ACC112 (cell line): ENCODE data around the gene PLXNB1.

ENCODE experiments used
- H2AFZ ChIP-seq: fragments of 200-600 bp; sonication (generic); one replicate; pipeline ENCODE4 v1.6.0; 2017; ENCODE audit warnings: antibody characterized with exemption, low read length; ENCODE audit not compliant: unreplicated experiment
- H3K27ac ChIP-seq: fragments of 200-600 bp; sonication (generic); 2 replicates; pipeline ENCODE4 v1.5.1; 2014; ENCODE audit warnings: low read depth, mild to moderate bottlenecking, antibody characterized with exemption, low read length, moderate library complexity
- H3K27me3 ChIP-seq: fragments of 200-600 bp; sonication (generic); 2 replicates; pipeline ENCODE4 v1.6.1; 2014; ENCODE audit warnings: mild to moderate bottlenecking, antibody characterized with exemption, low read length, moderate library complexity, mixed read lengths; ENCODE audit not compliant: insufficient read depth
- H3K36me3 ChIP-seq: fragments of 200-600 bp; sonication (generic); 2 replicates; pipeline ENCODE4 v1.6.1; 2016; ENCODE audit warnings: mild to moderate bottlenecking, antibody characterized with exemption, low read length, moderate library complexity, mixed read lengths; ENCODE audit not compliant: insufficient read depth
- H3K4me1 ChIP-seq: fragments of 200-600 bp; sonication (generic); one replicate; pipeline ENCODE4 v1.6.1; 2016; ENCODE audit warnings: low read length, mixed read lengths; ENCODE audit not compliant: insufficient read depth, unreplicated experiment, control insufficient read depth
- H3K4me3 ChIP-seq: fragments of 200-600 bp; sonication (generic); 2 replicates; pipeline ENCODE4 v1.5.1; 2014; ENCODE audit warnings: mild to moderate bottlenecking, low read depth, low read length
- H3K79me2 ChIP-seq: fragments of 200-600 bp; sonication (generic); one replicate; pipeline ENCODE4 v1.6.0; 2016; ENCODE audit warnings: low read length; ENCODE audit not compliant: control insufficient read depth, unreplicated experiment, insufficient read depth

The PLXNB1 gene

DNA sequence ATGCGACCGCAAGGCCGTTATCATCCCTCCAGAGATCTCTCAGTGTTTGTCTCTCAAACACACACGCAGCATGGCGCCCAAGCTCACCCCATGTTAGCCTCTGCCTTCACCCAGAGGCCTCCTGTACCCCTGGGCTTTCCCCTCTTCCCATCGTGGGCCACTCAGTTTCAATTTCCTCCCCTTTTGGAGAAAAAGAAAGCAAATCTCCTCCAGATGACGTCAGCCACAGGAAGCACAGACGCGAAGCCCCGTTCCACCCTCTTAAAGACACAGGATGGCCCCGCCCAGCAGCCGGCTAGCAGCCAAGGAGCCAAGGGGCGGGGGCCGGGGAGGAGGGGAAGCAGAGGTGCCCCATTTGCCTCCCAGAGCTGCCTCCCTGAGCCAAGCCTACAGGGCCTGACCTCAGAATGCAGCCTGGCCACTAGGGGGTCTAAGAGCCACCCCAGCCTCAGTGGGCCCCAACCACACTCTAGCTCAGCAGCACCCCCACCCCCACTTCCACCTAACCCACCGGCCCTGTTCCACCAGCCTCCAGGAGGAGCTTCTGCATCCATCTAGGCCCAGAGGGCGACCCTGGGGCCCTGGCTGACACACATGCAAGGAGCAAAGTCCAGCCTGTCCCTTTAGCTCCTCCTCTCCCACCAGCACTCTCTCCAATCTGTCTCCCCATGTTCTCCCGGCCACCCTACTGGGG, 43.2 kb upstream of the PLXNB1 start:
- Histone ChIP-seq H3K36me3 (no peaks in the 10 kb centered on the region), H3K27me3 (no peaks in the 10 kb centered on the region), H3K4me3 (peak overlapping the region; percentile 91), H3K4me1 (peaks cover 37% of the 10 kb centered on the region), H3K79me2 (peaks cover 48% of the 10 kb centered on the region), H3K27ac (peak overlapping the region; percentile 99), H2AFZ (peak overlapping the region; percentile 10)

DNA sequence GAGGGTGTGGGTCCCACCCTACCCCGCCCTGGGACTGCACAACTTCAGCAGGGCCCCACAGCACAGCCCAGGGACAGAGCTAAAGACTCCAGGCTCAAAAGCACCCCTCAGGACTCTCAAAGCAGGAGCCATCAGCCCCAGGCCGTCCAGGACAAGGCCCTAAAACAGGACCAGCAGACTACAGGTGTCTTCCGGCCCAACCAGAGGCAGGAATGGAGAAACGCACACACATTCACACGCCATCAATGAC, 42.7 kb upstream of the PLXNB1 start:
- Histone ChIP-seq H3K36me3 (no peaks in the 10 kb centered on the region), H3K79me2 (peaks cover 53% of the 10 kb centered on the region), H3K27ac (peak overlapping the region; percentile 99), H3K27me3 (no peaks in the 10 kb centered on the region), H3K4me1 (peaks cover 42% of the 10 kb centered on the region), H3K4me3 (peak overlapping the region; percentile 91), H2AFZ (no peak overlapping the region)

DNA sequence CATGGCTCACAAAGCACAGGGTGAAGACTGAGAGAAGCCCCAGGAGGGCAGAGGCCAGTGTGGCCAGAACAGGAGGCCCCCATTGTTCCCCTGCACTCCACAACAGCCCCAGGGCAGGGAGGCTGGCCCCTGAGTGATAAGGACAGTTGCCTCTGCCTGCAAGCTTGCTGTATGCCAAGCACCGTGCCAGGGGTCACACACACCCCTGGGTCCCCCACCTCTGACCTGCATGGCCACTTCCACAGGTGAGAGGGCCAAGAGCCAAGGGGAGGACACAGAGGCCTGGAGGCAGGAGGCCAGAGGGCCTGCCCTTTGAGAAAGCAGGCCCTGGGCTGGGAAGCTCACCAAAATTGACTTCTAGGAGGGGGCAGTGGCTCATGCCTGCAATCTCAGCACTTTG, 40.4 kb upstream of the PLXNB1 start:
- H3K4me3 ChIP-seq: peak overlapping the region; percentile 29; the same call in 1 of the 2 replicates
- peaks cover 67% of the 10 kb centered on the region for H3K79me2 ChIP-seq
- H3K27ac ChIP-seq: no peak overlapping the region
- no peaks in the 10 kb centered on the region for H3K27me3 ChIP-seq
- H3K4me1 ChIP-seq: peaks cover 56% of the 10 kb centered on the region
- no peaks in the 10 kb centered on the region; the same call in 1 of the 2 replicates for H3K36me3 ChIP-seq
- H2AFZ ChIP-seq: no peak overlapping the region

GRCh38 chr3:48469046-48469915, 39.4 kb upstream of the PLXNB1 start:
- H3K27ac ChIP-seq: no peak overlapping the region
- peaks cover 61% of the 10 kb centered on the region for H3K4me1 ChIP-seq
- H3K79me2 ChIP-seq: peaks cover 67% of the 10 kb centered on the region
- no peak overlapping the region for H2AFZ ChIP-seq
- no peaks in the 10 kb centered on the region for H3K27me3 ChIP-seq
- H3K36me3 ChIP-seq: no peaks in the 10 kb centered on the region; the same call in 1 of the 2 replicates
- no peak overlapping the region for H3K4me3 ChIP-seq

DNA sequence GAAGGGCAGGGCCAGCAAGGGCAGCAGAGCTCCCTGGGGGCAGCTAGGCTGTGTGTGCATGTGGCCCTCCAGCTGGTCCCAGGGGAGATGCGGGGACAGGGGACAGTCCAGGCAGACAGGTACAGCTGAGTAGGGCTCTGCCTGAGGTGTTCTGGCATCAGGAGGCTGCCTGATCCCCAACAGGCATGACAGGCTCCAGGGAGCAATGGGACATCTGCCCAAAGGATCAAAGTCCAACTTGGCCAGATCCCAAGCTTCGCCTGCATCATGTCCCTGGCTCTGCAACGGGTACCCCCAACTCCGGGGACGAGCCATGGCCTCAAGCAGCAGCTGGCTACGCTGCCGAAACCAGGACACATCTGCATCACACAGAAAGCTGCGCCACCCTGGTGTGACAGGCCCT, 38.4 kb upstream of the PLXNB1 start:
- Histone ChIP-seq H3K79me2 (peaks cover 67% of the 10 kb centered on the region), H3K27me3 (no peaks in the 10 kb centered on the region), H3K27ac (peak overlapping the region; percentile 97), H3K4me1 (peaks cover 58% of the 10 kb centered on the region), H2AFZ (no peak overlapping the region), H3K4me3 (peak overlapping the region; percentile 84), H3K36me3 (no peaks in the 10 kb centered on the region; the same call in 1 of the 2 replicates)

DNA sequence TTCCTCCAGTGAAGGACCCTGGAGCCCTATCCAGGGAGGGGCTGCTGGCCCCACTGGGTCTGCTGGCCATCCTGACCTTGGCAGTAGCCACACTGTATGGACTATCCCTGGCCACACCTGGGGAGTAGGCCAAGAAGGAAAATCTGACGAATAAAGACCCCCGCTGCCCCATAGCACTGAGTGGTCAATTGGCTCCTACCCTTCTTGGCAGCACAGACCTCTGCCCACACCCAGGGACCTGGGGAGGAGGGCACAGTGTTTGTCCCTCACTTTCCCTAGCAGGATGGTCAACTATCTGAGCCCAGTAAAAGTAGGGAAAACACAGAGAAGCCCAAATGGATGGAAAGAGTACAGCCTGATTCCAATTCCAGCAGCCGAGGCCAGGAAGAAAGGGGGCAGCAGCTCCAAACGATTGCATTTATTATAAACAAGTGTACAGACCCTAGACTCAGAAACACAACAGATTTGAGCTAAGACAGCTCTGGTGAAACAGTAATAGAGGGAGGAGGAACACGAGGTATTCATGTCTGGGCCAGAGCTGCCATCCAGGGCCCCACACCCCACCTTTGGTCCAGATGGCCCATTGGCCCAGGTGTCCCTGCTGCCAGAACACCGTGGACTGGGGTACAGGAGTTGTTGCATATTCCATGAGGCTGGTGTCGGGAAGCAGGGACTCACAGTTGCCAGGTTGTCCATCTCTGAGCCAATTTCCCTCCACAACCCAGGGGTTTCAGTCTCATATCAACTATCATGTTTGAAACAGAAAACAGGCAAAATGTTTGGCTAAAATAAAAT, 37.8 kb upstream of the PLXNB1 start:
- Histone ChIP-seq H3K27me3 (no peaks in the 10 kb centered on the region), H3K79me2 (peaks cover 65% of the 10 kb centered on the region), H3K4me3 (peak overlapping the region; percentile 84), H3K27ac (peak overlapping the region; percentile 97), H3K36me3 (no peaks in the 10 kb centered on the region; the same call in 1 of the 2 replicates), H3K4me1 (peaks cover 56% of the 10 kb centered on the region), H2AFZ (no peak overlapping the region)

- no peaks in the 10 kb centered on the region for H3K27me3 ChIP-seq
- H3K4me3 ChIP-seq: peak overlapping the region; percentile 84
- H3K79me2 ChIP-seq: peaks cover 59% of the 10 kb centered on the region
- H3K4me1 ChIP-seq: peaks cover 56% of the 10 kb centered on the region
- H3K36me3 ChIP-seq: no peaks in the 10 kb centered on the region; the same call in 1 of the 2 replicates
- H2AFZ ChIP-seq: no peak overlapping the region
- peak overlapping the region; percentile 97 for H3K27ac ChIP-seq
Measured at GRCh38 chr3:48467110-48467454, 37.2 kb upstream of the PLXNB1 start.

GRCh38 chr3:48466386-48467109, 36.7 kb upstream of the PLXNB1 start:
- Histone ChIP-seq H3K4me1 (peaks cover 56% of the 10 kb centered on the region), H3K27ac (peak overlapping the region; percentile 97), H3K4me3 (peak overlapping the region; percentile 84), H3K27me3 (no peaks in the 10 kb centered on the region), H3K79me2 (peaks cover 54% of the 10 kb centered on the region), H3K36me3 (no peaks in the 10 kb centered on the region; the same call in 1 of the 2 replicates), H2AFZ (no peak overlapping the region)

GRCh38 chr3:48465531-48466378, 35.9 kb upstream of the PLXNB1 start:
- Histone ChIP-seq H3K4me1 (peaks cover 49% of the 10 kb centered on the region), H2AFZ (no peak overlapping the region), H3K36me3 (peaks cover 8% of the 10 kb centered on the region), H3K4me3 (peak overlapping the region; percentile 84), H3K27ac (peak overlapping the region; percentile 97), H3K79me2 (peaks cover 46% of the 10 kb centered on the region), H3K27me3 (no peaks in the 10 kb centered on the region)
